HCT116 (cell line): Measurements from ENCODE around the gene CIB4. TPM values are rescaled to one million over a fixed set of nuclear protein-coding genes. Genes with fewer than 3 reads are reported as not detected.
A peak's percentile ranks its signal among the peaks of the same experiment; 100 is the strongest.

Experiments used
- ATAC-seq: fragments of 200-7000 bp; cut with Tn5 transposase; 2 replicates; pipeline ENCODE4 v1.9.1; 2020; ENCODE audit warnings: mild to moderate bottlenecking, moderate library complexity
- BruUV-seq: library from RNA; stranded (reverse); fragments of 400-500 nt; replicated peaks from 2 replicates; lab custom pipeline; 2021; lab: Mats Ljungman, UMichigan
- CTCF ChIA-PET: fragments of 300-600 bp; sonication (Branson Sonifier 250); formaldehyde crosslinking; loops from one replicate; lab custom pipeline; 2021; ENCODE audit warnings: antibody characterized with exemption; lab: Charles Lee
- POLR2A ChIA-PET: fragments of 300-600, 350-600 bp; sonication (Branson Sonifier 250); formaldehyde crosslinking; loops from one replicate; lab custom pipeline; 2021; ENCODE audit warnings: antibody characterized with exemption; lab: Charles Lee
- RAD21 ChIA-PET, 2 experiments: fragments of 300-600 bp; sonication (Branson Sonifier 250); formaldehyde crosslinking; loops; one replicate each; lab custom pipeline; 2023; ENCODE audit warnings: low total read pairs in 2 of 2; ENCODE audit not compliant: uncharacterized antibody in 2 of 2, unreplicated experiment in 2 of 2, low non-redundant PET in 1 of 2; lab: Charles Lee
- DNase-seq: peaks from one replicate; pipeline ENCODE4 v3.0.0-alpha.2; 2010; ENCODE audit warnings: low read depth, low spot score
- H2AFZ ChIP-seq: fragments of 200-600 bp; shearing (Covaris generic), sonication (generic); 2 replicates; pipeline ENCODE4 v1.6.1; 2017; ENCODE audit warnings: low read depth, mixed run types, mixed read lengths, antibody characterized with exemption, low read length; ENCODE audit not compliant: poor library complexity, severe bottlenecking
- H3K27ac ChIP-seq: 2 replicates; pipeline ENCODE4 v1.5.1; 2012; ENCODE audit warnings: low read depth, low read length
- H3K27me3 ChIP-seq: fragments of 200-600 bp; sonication (generic); 2 replicates; pipeline ENCODE4 v1.6.1; 2016; ENCODE audit warnings: mixed run types, low read length, mixed read lengths; ENCODE audit not compliant: insufficient read depth
- H3K36me3 ChIP-seq, 2 experiments: fragments of 200-500 bp in 1 of 2; fragments of 200-600 bp in 1 of 2; sonication (Bioruptor generic) in 1 of 2; sonication (generic) in 1 of 2; 2 replicates each; pipeline versions ENCODE4 v1.5.1 to v1.6.1; 2014 to 2016; ENCODE audit warnings: low read length in 2 of 2, inconsistent platforms in 1 of 2, mixed read lengths in 1 of 2, mixed run types in 1 of 2; ENCODE audit not compliant: insufficient read depth in 2 of 2, control insufficient read depth in 1 of 2
- H3K4me1 ChIP-seq, 2 experiments: fragments of 200-600 bp in 1 of 2; sonication (generic) in 1 of 2; 2 replicates each; pipeline versions ENCODE4 v1.5.1 to v1.6.1; 2012 to 2017; ENCODE audit warnings: low read length in 2 of 2, inconsistent platforms in 1 of 2, mild to moderate bottlenecking in 1 of 2, mixed read lengths in 1 of 2, mixed run types in 1 of 2, moderate library complexity in 1 of 2; ENCODE audit not compliant: insufficient read depth in 2 of 2, control insufficient read depth in 1 of 2
- H3K4me2 ChIP-seq: fragments of 200-600 bp; sonication (generic); 2 replicates; pipeline ENCODE4 v1.6.1; 2017; ENCODE audit warnings: mixed run types, low read length, mixed read lengths
- H3K4me3 ChIP-seq, 2 experiments: fragments of 200-600 bp in 1 of 2; sonication (generic) in 1 of 2; replicated peaks in 1 of 2; 2 replicates each; pipeline ENCODE4 v1.5.1; 2011 to 2016; ENCODE audit warnings: low read length in 2 of 2, control low read depth in 1 of 2, low read depth in 1 of 2, mild to moderate bottlenecking in 1 of 2, mixed read lengths in 1 of 2, mixed run types in 1 of 2
- H3K79me2 ChIP-seq: fragments of 200-600 bp; sonication (generic); 2 replicates; pipeline ENCODE4 v1.6.1; 2017; ENCODE audit warnings: mild to moderate bottlenecking, mixed run types, low read length, moderate library complexity, mixed read lengths; ENCODE audit not compliant: insufficient read depth
- H3K9ac ChIP-seq: fragments of 200-600 bp; sonication (generic); 2 replicates; pipeline ENCODE4 v1.6.1; 2016; ENCODE audit warnings: low read length, mixed read lengths
- H3K9me2 ChIP-seq: fragments of 200-600 bp; sonication (generic), shearing (Covaris generic); 2 replicates; pipeline ENCODE4 v1.6.1; 2017; ENCODE audit warnings: mixed run types, mild to moderate bottlenecking, moderate library complexity; ENCODE audit not compliant: insufficient read depth
- H3K9me3 ChIP-seq, 2 experiments: fragments of 200-500 bp in 1 of 2; fragments of 200-600 bp in 1 of 2; sonication (Bioruptor generic) in 1 of 2; sonication (generic) in 1 of 2; 2 replicates each; pipeline ENCODE4 v1.6.1; 2014 to 2017; ENCODE audit warnings: low read length in 2 of 2, mixed read lengths in 2 of 2, inconsistent platforms in 1 of 2, low read depth in 1 of 2, mild to moderate bottlenecking in 1 of 2, mixed run types in 1 of 2, moderate library complexity in 1 of 2; ENCODE audit not compliant: control insufficient read depth in 1 of 2, insufficient read depth in 1 of 2
- H4K20me1 ChIP-seq: fragments of 200-600 bp; sonication (generic), shearing (Covaris generic); 2 replicates; pipeline ENCODE4 v1.6.1; 2017; ENCODE audit warnings: mixed run types, mild to moderate bottlenecking, moderate library complexity; ENCODE audit not compliant: insufficient read depth
- CEBPB ChIP-seq: IDR thresholded peaks from 2 replicates; pipeline ENCODE4 v1.6.1; 2012; ENCODE audit warnings: low read depth
- ELF1 ChIP-seq: IDR thresholded peaks from 2 replicates; pipeline ENCODE4 v1.6.1; 2012; ENCODE audit warnings: low read depth, borderline replicate concordance
- EZH2phosphoT487 ChIP-seq: fragments of 200-600 bp; IDR thresholded peaks from 2 replicates; pipeline ENCODE4 v1.6.1; 2018; ENCODE audit warnings: antibody characterized with exemption, borderline replicate concordance
- JUND ChIP-seq: IDR thresholded peaks from 2 replicates; pipeline ENCODE4 v1.6.1; 2012
- POLR2A ChIP-seq: IDR thresholded peaks from 2 replicates; pipeline ENCODE4 v1.7.0; 2011; ENCODE audit warnings: borderline replicate concordance; ENCODE audit not compliant: insufficient read depth, insufficient read length; ENCODE audit errors: extremely low read depth
- SP1 ChIP-seq: IDR thresholded peaks from 2 replicates; pipeline ENCODE4 v1.6.1; 2012; ENCODE audit warnings: low read depth
- ZBTB33 ChIP-seq: IDR thresholded peaks from 2 replicates; pipeline ENCODE4 v1.6.1; 2011; ENCODE audit warnings: mild to moderate bottlenecking, low read length, moderate library complexity; ENCODE audit not compliant: insufficient replicate concordance; ENCODE audit errors: extremely low read depth
- intact Hi-C: fragments of 100-400 bp; cut with micrococcal nuclease; formaldehyde crosslinking; loops from 2 replicates; pipeline ENCODE4 v1.10.0; 2022
- total RNA-seq: library from RNA; stranded (reverse); gene quantifications from one replicate; pipeline ENCODE4 v1.2.1, GENCODE V29; 2021; ENCODE audit not compliant: unreplicated experiment

Gene CIB4
- total RNA-seq, 1 experiment from 2014 or later, result not detected

GRCh38 chr2:26683583-26683982 is 42.4 kb upstream of the CIB4 start:
- no peaks in the 10 kb centered on the region for H4K20me1 ChIP-seq
- ATAC-seq, result no peak
- no peak for TF ChIP-seq JUND
- TF ChIP-seq POLR2A, result no peak
- TF ChIP-seq ELF1, result no peak
- TF ChIP-seq SP1, result no peak
- no peak for TF ChIP-seq EZH2phosphoT487
- TF ChIP-seq, all 23 proteins: peak for 0
- no peaks in the 10 kb centered on the region for H3K9me3 ChIP-seq
- CTCF ChIA-PET, result no interaction called here
- no peaks in the 10 kb centered on the region for H3K27me3 ChIP-seq
- no peaks in the 10 kb centered on the region for H3K9me2 ChIP-seq
- no peaks in the 10 kb centered on the region for H3K36me3 ChIP-seq
- intact Hi-C loops, result no loop called here
- no peak overlapping the region for H3K9ac ChIP-seq
- POLR2A ChIA-PET, result no interaction called here
- no peak overlapping the region for H3K4me2 ChIP-seq
- H3K79me2 ChIP-seq, result no peaks in the 10 kb centered on the region
- H3K4me3 ChIP-seq, result no peak overlapping the region
- no TSS peak for BruUV-seq
- H3K4me1 ChIP-seq, result peaks cover 0 to 8% of the 10 kb centered on the region in 2 experiments; a peak in 1 of 4 replicates
- no peak overlapping the region for H2AFZ ChIP-seq
- H3K27ac ChIP-seq, result no peak overlapping the region
- RAD21 ChIA-PET, result interaction anchor here in 1 of 2 experiments (0.6 kb wide), 1 partner anchor 333 kb away, joined by 3 read pairs; no protein-coding TSS in a partner anchor
- DNase-seq, result no peak

- no peaks in the 10 kb centered on the region for H3K36me3 ChIP-seq
- CTCF ChIA-PET, result no interaction called here
- no peak overlapping the region for H3K4me3 ChIP-seq
- no peaks in the 10 kb centered on the region for H4K20me1 ChIP-seq
- peaks cover 0 to 8% of the 10 kb centered on the region in 2 experiments; a peak in 1 of 4 replicates for H3K4me1 ChIP-seq
- H3K9ac ChIP-seq, result no peak overlapping the region
- no peak for TF ChIP-seq CEBPB
- TF ChIP-seq ZBTB33, result no peak
- 0 out of 2 replicates have a peak, but pooled peaks have one; percentile 19 for TF ChIP-seq JUND
- no TSS peak for BruUV-seq
- H3K4me2 ChIP-seq, result no peak overlapping the region
- no peaks in the 10 kb centered on the region; a peak in 1 of 4 replicates for H3K9me3 ChIP-seq
- ATAC-seq (no peak), DNase-seq (no peak)
- no peak overlapping the region for H3K27ac ChIP-seq
- no peaks in the 10 kb centered on the region for H3K9me2 ChIP-seq
- no peak overlapping the region for H2AFZ ChIP-seq
- no peaks in the 10 kb centered on the region for H3K27me3 ChIP-seq
- POLR2A ChIA-PET, result no interaction called here
- RAD21 ChIA-PET, result no interaction called here
- H3K79me2 ChIP-seq, result no peaks in the 10 kb centered on the region
- intact Hi-C loops, result no loop called here
Observed at GRCh38 chr2:26682155-26682554, 41.0 kb upstream of the CIB4 start.
